HepG2 (cell line): ENCODE data around the gene ARX.

Experiments
- BHLHE40 ChIP-seq: IDR thresholded peaks from 2 replicates; pipeline ENCODE4 v1.6.1; 2011; ENCODE audit warnings: low read length, improper control_type of control experiment
- CHD2 ChIP-seq: IDR thresholded peaks from 2 replicates; pipeline ENCODE4 v1.6.1; 2011; ENCODE audit warnings: low read depth, low read length, improper control_type of control experiment
- CTCF ChIP-seq: sonication (generic); formaldehyde crosslinking; IDR thresholded peaks from 2 replicates; pipeline ENCODE4 v1.5.0; 2020; ENCODE audit warnings: mild to moderate bottlenecking, missing genetic modification reagents, moderate library complexity
- KDM5B ChIP-seq: sonication (generic); formaldehyde crosslinking; IDR thresholded peaks from 2 replicates; pipeline ENCODE4 v1.4.0; 2020; ENCODE audit warnings: missing genetic modification reagents, mild to moderate bottlenecking, borderline replicate concordance
- NR2F1 ChIP-seq, 2 experiments: fragments of 450-650 bp in 1 of 2; formaldehyde crosslinking in 1 of 2; IDR thresholded peaks; 2 replicates each; pipeline versions ENCODE4 v1.5.0 to v1.6.1; 2016 to 2020; ENCODE audit warnings: mild to moderate bottlenecking in 1 of 2, missing compliant biosample characterization in 1 of 2, missing genetic modification reagents in 1 of 2, moderate library complexity in 1 of 2
- POLR2A ChIP-seq, 2 experiments: IDR thresholded peaks; 2 replicates each; pipeline ENCODE4 v1.6.1; 2011; ENCODE audit warnings: low read depth in 2 of 2, low read length in 2 of 2, mild to moderate bottlenecking in 1 of 2, moderate library complexity in 1 of 2; ENCODE audit not compliant: insufficient read depth in 1 of 2
- TF ChIP-seq, protein P1 (sequence below): IDR thresholded peaks from 2 replicates; pipeline ENCODE4 v1.6.1; 2016; ENCODE audit warnings: missing genetic modification reagents, missing compliant biosample characterization

- TF ChIP-seq POLR2A (IDR thresholded peaks at IDR 0.05; ENCODE audit: insufficient read depth in 1 of 2, low read depth in 2 of 2, low read length in 2 of 2) (no peak), CHD2 (no peak), BHLHE40 (no peak), NR2F1 (CRISPR knock-in tag; IDR thresholded peaks at IDR 0.05) (no peak), CTCF (CRISPR knock-in tag) (no peak), KDM5B (CRISPR knock-in tag) (no peak)
- TF ChIP-seq, protein P1, sequence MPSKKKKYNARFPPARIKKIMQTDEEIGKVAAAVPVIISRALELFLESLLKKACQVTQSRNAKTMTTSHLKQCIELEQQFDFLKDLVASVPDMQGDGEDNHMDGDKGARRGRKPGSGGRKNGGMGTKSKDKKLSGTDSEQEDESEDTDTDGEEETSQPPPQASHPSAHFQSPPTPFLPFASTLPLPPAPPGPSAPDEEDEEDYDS (CRISPR knock-in tag), result no peak
Observed at GRCh38 chrX:24969812-24970211, 46.0 kb downstream of the ARX start.
